NCI-H1417 treated with DMSO at 0.1 percent for 48 hours (cell line): ENCODE measurements around the gene METTL9.
"Not testable (repeated sequence)": the region's sequence is repeated elsewhere in the genome, so short reads cannot be mapped to it uniquely, and the experiment has no call there.

Source experiments
- DNase-seq: peaks from one replicate; lab custom pipeline; 2025; lab: John Stamatoyannopoulos, UW

Gene METTL9

DNA sequence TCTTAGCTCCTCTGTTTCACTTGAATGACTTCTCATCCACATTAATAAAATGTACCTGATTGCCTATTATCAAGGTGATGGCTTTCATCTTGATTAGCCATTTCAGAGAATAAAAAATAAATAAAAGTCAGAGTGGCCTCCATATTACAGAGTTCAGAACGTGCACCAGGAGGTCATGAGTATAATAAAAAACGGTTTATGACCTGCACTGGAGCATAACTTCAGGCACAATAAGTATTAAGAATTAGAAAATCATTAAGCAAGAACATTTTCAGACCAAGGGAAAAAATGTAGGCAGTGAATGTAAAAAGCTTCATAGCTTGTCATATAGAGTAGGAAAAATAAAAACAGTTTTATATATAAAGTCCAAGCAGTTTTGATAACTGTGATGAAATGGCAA, 11.4 kb downstream of the METTL9 start:
- no peak for DNase-seq

DNA sequence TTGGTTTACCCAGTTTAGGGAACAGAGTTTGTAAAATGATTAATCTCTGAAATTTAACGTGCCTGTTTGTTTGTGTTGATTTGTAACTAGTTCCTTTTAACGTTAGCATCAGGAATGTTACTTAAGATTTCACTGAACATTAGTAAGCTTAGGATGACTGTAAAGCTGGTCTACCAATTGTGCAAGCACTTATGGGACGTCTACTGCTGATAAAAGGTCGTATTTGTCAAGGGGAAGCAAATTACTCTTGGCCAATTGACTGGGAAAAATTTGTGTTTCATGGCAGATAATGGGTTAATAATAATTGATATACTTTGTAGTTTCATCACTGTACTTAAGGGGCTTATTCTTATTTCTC, 11.8 kb downstream of the METTL9 start:
- no peak for DNase-seq

GRCh38 chr16:21611556-21612384, 12.4 kb downstream of the METTL9 start:
- DNase-seq: no peak

- DNase-seq: no peak
Measured at GRCh38 chr16:21613361-21613760, 14.0 kb downstream of the METTL9 start.

DNA sequence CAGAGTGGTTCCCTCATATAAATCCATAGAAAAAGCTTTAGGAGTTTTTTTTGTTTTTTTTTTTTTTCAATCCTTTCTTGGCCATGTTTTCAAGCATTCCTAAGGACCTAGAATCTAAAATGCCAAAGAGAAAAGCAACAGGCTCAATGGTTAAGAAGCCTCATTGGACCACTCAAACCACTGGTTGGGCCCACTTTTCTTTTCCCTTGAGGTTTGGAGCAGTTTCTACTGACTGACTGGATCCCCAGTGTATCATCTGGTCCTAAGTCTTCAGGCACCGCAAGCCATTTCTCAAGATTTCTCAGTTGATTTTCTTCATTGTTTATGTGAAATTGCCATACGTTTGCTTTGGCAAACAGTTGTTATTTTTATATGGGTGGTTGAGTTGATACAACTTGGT, 14.4 kb downstream of the METTL9 start:
- no peak for DNase-seq

GRCh38 chr16:21614896-21615295, 15.5 kb downstream of the METTL9 start:
- DNase-seq: no peak

DNA sequence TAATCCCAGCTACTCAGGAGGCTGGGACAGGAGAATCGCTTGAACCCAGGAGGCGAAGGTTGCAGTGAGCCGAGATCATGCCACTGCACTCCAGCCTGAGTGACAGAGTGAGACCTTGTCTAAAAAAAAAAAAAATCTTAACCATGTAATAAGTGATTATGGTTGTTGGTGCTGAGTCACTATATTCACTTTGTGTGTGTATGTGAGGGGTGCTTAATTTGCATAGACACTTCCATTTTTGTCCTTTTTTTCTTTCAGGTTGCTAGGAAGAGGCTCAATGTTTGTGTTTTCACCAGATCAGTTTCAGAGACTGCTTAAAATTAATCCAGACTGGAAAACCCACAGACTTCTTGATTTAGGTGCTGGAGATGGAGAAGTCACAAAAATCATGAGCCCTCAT, 18.2 kb downstream of the METTL9 start:
- no peak for DNase-seq

DNA sequence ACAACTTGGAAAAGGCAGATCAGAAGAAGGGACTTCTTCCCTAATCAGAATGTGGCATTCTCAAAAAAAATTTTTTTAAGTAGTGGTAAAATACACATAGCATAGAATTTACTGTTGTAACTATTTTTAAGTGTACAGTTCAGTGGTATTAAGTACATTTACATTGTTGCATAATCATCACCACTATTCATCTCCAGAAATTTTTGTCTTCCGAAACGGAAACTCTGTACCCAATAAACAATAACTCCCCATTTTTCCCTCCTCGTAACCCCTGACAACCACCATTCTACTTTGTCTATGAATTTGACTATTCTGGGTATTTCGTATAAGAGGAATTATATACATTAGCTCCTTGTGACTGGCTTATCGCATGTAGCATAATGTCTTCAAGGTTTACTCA, 18.9 kb downstream of the METTL9 start:
- DNase-seq: no peak

- no peak for DNase-seq
Measured at GRCh38 chr16:21619765-21620425, 20.5 kb downstream of the METTL9 start.

GRCh38 chr16:21620592-21620991, 21.2 kb downstream of the METTL9 start:
- no peak for DNase-seq

GRCh38 chr16:21622545-21622944, 23.2 kb downstream of the METTL9 start:
- DNase-seq: no peak

GRCh38 chr16:21625026-21625425, 25.6 kb downstream of the METTL9 start:
- DNase-seq: no peak

DNA sequence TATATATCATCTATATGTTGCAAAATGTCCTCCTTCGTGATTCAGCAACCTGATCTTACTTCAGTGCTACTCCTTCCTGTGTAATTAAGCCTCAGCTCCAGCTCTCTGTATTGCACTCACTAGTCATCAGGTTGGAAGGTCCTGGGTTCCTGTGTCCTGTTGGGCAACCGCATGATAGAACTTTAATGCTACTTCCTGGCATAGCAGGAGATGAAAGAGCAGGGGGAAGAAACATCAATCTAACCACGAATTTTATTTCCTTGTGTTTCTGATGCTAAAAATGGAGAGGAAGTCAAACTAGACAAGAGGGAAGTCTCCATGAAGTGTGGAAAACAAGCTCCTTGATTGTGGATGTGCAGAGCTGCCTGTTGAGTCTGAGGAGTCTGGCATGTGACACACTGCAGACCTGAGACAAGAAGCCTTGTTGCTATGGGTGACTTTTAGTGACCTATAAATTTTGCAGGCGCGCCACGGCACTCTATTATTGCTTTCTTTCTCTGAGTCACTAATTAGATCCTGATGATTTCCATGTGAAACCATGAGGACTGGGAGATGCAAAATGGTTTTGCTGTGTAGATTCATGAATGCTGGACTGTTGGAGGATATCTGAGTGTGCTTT, 27.4 kb downstream of the METTL9 start:
- DNase-seq: no peak

- DNase-seq: no peak
Measured at GRCh38 chr16:21628121-21628726, 28.8 kb downstream of the METTL9 start.

DNA sequence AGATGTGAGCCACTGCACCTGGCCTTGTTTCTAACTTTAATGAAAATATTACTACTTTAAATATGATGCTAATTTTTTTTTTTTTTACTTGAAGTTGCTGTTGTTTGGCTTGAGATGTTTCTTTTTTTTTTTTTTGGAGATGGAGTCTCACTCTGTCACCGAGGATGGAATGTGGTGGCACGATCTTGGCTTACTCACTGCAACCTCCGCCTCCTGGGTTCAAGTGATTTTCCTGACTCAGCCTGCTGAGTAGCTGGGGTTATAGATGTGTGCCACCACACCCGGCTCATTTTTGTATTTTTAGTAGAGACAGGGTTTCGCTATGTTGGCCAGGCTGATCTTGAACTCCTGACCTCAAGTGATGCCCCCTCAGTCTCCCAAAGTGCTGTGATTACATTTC, 29.4 kb downstream of the METTL9 start:
- DNase-seq: no peak

DNA sequence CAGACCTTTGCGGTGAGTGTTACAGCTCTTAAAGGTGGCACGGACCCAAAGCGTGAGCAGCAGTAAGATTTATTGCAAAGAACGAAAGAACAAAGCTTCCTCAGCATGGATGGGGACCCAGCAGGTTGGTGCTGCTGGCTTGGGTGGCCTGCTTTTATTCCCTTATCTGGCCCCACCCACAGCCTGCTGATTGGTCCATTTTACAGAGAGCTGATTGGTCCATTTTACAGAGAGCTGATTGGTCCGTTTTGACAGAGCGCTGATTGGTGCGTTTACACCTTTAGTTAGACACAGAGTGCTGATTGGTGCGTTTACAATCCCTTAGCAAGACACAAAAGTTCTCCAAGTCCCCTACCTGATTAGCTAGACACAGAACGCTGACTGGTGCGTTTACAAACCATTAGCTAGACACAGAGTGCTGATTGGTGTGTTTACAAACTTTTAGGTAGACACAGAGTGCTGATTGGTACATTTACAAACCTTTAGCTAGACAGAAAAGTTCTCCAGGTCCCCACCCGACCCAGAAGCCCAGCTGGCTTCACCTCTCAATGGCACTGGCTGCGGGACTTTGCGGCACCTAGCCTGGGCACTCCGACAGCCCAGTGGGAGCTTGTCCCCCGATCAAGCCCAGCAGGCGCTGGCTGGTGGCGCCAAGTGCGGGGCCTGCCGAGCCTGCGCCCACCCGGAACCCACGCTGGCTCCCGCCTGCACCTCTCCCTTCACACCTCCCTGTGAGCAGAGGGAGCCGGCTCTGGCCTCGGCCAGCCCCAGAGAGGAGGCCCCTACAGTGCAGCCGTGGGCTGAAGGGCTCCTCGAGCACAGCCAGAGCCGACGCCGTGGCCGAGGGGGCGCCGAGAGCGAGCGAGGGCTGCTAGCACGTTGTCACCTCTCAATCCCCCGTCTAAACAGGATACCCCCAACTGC, 30.5 kb downstream of the METTL9 start:
- DNase-seq: not testable (repeated sequence)

- not testable (repeated sequence) for DNase-seq
Measured at GRCh38 chr16:21630866-21631265, 31.5 kb downstream of the METTL9 start.

DNA sequence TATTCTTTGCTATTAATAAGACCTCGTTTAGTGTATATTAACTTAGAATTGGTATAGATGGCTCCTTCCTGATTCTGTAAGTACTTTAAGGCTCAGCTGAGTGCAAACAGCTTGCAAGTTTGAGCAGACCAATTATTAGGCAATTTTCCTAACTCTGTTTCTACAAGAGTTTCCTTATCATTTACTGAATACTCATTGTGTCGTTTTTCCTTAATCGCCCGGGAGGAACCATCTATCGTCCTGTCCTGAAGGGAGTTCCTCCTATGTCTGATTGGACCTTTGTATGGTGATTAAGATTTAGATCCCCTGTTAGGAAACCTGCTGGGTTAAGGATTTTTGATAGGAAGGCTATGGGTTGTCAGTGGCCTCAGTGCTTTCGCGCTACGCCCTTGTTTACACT, 32.0 kb downstream of the METTL9 start:
- DNase-seq: not testable (repeated sequence)

DNA sequence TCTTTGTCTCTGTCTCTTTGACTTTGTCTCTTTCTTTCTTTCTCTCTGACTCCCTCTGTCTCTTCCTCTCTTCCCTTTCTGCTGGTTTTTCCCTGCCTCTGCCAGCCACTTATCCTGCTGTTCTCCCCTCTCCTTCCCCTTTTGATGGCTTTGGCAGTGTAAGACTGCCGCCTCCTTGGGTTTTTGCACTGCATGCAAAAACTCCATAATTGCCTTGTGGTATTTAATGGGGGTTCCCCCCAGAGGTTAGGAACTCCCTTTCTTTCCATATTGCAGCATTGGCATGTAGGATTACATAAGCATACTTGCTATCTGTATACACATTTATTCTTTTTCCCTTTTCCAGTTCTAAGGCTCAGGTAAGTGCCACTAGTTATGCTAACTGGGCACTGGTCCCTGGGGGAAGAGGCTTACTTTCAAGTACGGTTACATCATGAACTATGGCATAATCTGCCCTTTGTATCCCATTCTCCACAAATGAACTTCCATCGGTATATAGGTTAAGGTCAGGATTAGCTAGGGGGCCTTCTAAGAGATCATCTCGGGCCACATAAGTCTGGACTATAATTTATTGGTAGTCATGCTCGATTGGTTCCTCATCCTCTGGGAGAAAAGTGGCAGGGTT, 32.7 kb downstream of the METTL9 start:
- DNase-seq: not testable (repeated sequence)

DNA sequence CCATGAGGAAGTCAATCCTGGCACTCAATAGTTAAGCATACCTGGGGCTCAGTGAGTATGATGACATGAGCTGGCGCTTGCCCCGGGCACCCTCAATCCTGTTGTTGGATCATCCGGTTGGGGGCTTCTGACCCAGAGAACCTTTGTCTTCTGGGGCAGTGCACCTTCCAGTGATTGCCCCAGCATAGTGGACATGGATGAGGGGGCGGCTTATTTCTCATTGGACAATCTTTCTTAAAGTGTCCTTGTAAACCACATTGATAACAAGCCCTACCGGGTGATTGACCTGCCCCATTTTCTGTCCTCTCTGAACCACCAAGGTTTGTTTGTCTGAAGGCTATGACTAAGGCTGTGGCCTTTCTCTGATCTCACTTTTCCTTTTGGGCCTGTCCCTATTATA, 34.8 kb downstream of the METTL9 start:
- no peak for DNase-seq

- DNase-seq: not testable (repeated sequence)
Measured at GRCh38 chr16:21635694-21636093, 36.3 kb downstream of the METTL9 start.
